Adrenal gland (tissue), 12 donors: ENCODE data around the gene SAFB2. TPM values are rescaled to one million over a fixed set of nuclear protein-coding genes. Genes with fewer than 3 reads are reported as not detected.
A peak's percentile ranks its signal among the peaks of the same experiment; 100 is the strongest.

Experiments
- DNase-seq, 7 donors: peaks; one replicate each; pipeline ENCODE4 v3.0.0-alpha.2; 2019 to 2020
- H3K27ac ChIP-seq, 5 donors: fragments of 200-600 bp; sonication (generic) in 4 of 5; 1 replicate in 3 of 5; 2 replicates in 2 of 5; pipeline versions ENCODE4 v1.5.1 to v1.8.0; 2016 to 2020; ENCODE audit warnings: mild to moderate bottlenecking in 1 of 5
- H3K27me3 ChIP-seq: fragments of 200-600 bp; 2 replicates; pipeline ENCODE4 v1.8.0; 2021
- H3K36me3 ChIP-seq, 2 donors: fragments of 200-600 bp; replicated peaks in 1 of 2; 1 replicate in 1 of 2; 2 replicates in 1 of 2; pipeline versions ENCODE4 v1.5.1 to v1.8.0; 2018 to 2022
- H3K4me1 ChIP-seq, 2 donors: fragments of 200-600 bp; replicated peaks in 1 of 2; 1 replicate in 1 of 2; 2 replicates in 1 of 2; pipeline versions ENCODE4 v1.5.1 to v1.8.0; 2018 to 2021
- H3K4me3 ChIP-seq, 4 donors: fragments of 200-600 bp; sonication (generic) in 3 of 4; one replicate each; pipeline ENCODE4 v1.5.1; 2016 to 2018
- H3K9me3 ChIP-seq, 3 donors: fragments of 200-600 bp; sonication (generic) in 1 of 3; replicated peaks in 1 of 3; 1 replicate in 2 of 3; 2 replicates in 1 of 3; pipeline versions ENCODE4 v1.5.1 to v1.8.0; 2016 to 2021
- POLR2A ChIP-seq, 2 donors: fragments of 450-650 bp; IDR thresholded peaks; one replicate each; pipeline ENCODE4 v1.6.1; 2017; ENCODE audit warnings: antibody characterized with exemption in 2 of 2, mild to moderate bottlenecking in 2 of 2, moderate library complexity in 1 of 2
- WGBS, 4 donors: extraction: QIAGEN DNeasy Blood & Tissue Kit in 2 of 4; methylation state at CpG; one replicate each; pipeline versions ENCODE4 v1.1.5 to v1.1.7; 2013 to 2017; 5-methylcytosine and 5-hydroxymethylcytosine counted together
- intact Hi-C, 2 donors: fragments of 100-400 bp; cut with DNase I; formaldehyde crosslinking; loops; one replicate each; pipeline versions ENCODE4 v1.14.1 to v1.15.0; 2022 to 2023
- polyA plus RNA-seq, 3 donors: library from polyadenylated mRNA; stranded (reverse); fragments of 200-250 nt in 2 of 3; fragments of 350-450 nt in 1 of 3; fragmentation: Illumina TruSeq in 1 of 3; extraction: RNeasy Lipid Tissue Mini Kit (QIAGEN cat#74804) in 1 of 3; gene quantifications; one replicate each; pipeline ENCODE4 v1.2.3, GENCODE V29; 2013 to 2014
- total RNA-seq, 9 donors: library from RNA; depleted of rRNA in 4 of 9; stranded (reverse); fragments of >200 nt in 4 of 9; fragments of 120-200 nt in 1 of 9; fragmentation: NEBNext Ultra II Directional in 1 of 9; extraction: Animal tissue kit (Norgen Biotek cat#: 25700) in 1 of 9; gene quantifications; one replicate each; pipeline versions ENCODE4 v1.1.0 to v1.2.4, GENCODE V29; 2013 to 2023
- TF ChIP-seq, protein P1 (sequence below), 6 experiments: fragments of 450-650 bp in 4 of 6; fragments of 200-600 bp in 2 of 6; sonication (generic) in 1 of 6; IDR thresholded peaks; 1 replicate in 5 of 6; 2 replicates in 1 of 6; pipeline versions ENCODE4 v1.5.1 to v1.8.0; 2016 to 2021; ENCODE audit warnings: antibody characterized with exemption in 6 of 6, mild to moderate bottlenecking in 2 of 6, moderate library complexity in 1 of 6
- donor health status: healthy with polysubstance abuse.
- donor health status: Bipolar disorder and iron deficiency.
- donor health status: DM: yes; HTN: yes; CAD: no.
- donor health status: DM: no; HTN: no; CAD: no.
- donor health status: DM: no; HTN: no; CAD: no.
- donor health status: DM: yes; HTN: yes; CAD: no.

Gene SAFB2
- total and polyA plus RNA-seq, 12 donors: 27.1 to 254 (median 65.2) TPM

DNA sequence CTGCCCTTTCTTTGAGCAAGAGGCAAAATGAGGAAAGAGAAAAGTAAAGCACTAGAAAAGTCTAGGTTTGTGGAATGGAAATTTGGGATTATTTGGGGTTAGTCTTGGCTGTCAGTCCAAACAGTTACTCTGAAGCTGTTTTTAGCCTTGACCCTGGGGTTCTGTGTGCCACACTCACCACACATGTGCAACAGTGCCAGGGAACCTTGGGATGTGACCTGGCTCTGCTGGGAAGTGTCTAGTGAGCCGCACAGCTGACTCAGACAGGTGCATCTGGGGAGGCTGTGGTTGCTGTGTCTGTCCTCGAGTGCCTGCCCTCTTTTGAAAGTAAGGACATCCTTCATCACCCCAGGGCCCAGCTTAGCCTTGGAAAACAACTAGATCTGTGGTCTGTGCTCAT is 41.9 kb upstream of the SAFB2 start:
- intact Hi-C loops: loop anchor here in 1 of 2 donors (10.0 kb wide), 1 partner anchor 50 kb away; no protein-coding TSS in a partner anchor
- Histone ChIP-seq H3K4me1 (peaks cover 0 to 9% of the 10 kb centered on the region in 2 donors), H3K27ac (peak overlapping the region in 3 of 5 donors; percentile 1 to 69 (median 56)), H3K9me3 (no peaks in the 10 kb centered on the region), H3K4me3 (no peak overlapping the region), H3K27me3 (no peaks in the 10 kb centered on the region), H3K36me3 (peaks cover 0 to 100% of the 10 kb centered on the region in 2 donors)
- DNase-seq: peak in 5 of 7 donors; percentile 63 to 82 (median 76)
- WGBS, 4 donors: 33 to 46% (median 39%) methylated on average over 1 to 2 of the region's 2 CpGs
- TF ChIP-seq, protein P1, sequence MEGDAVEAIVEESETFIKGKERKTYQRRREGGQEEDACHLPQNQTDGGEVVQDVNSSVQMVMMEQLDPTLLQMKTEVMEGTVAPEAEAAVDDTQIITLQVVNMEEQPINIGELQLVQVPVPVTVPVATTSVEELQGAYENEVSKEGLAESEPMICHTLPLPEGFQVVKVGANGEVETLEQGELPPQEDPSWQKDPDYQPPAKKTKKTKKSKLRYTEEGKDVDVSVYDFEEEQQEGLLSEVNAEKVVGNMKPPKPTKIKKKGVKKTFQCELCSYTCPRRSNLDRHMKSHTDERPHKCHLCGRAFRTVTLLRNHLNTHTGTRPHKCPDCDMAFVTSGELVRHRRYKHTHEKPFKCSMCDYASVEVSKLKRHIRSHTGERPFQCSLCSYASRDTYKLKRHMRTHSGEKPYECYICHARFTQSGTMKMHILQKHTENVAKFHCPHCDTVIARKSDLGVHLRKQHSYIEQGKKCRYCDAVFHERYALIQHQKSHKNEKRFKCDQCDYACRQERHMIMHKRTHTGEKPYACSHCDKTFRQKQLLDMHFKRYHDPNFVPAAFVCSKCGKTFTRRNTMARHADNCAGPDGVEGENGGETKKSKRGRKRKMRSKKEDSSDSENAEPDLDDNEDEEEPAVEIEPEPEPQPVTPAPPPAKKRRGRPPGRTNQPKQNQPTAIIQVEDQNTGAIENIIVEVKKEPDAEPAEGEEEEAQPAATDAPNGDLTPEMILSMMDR (IDR thresholded peaks at IDR 0.05): no peak
- no peak for TF ChIP-seq POLR2A (IDR thresholded peaks at IDR 0.05)

DNA sequence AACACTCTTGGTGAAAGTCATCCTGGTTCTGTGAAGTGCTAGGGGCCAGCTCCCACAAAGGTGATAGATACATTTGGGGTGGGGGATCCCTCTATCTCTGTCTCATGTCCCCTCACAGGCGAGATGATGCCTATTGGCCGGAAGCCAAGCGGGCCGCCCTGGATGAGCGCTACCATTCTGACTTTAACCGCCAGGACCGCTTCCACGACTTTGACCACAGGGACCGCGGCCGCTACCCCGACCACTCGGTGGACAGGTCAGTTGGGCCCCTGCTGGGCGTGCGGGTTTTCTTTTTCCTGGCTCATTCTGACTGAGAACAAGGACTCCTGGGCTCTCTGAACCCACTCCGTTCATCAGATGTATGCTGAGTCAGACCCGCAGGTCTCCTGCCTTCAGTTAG is 41.3 kb upstream of the SAFB2 start:
- H3K36me3 ChIP-seq: peaks cover 0 to 100% of the 10 kb centered on the region in 2 donors
- TF ChIP-seq POLR2A (IDR thresholded peaks at IDR 0.05): no peak
- TF ChIP-seq, protein P1 (IDR thresholded peaks at IDR 0.05): no peak
- H3K27ac ChIP-seq: peak overlapping the region in 3 of 5 donors; percentile 1 to 69 (median 56)
- H3K9me3 ChIP-seq: no peaks in the 10 kb centered on the region
- no peaks in the 10 kb centered on the region for H3K27me3 ChIP-seq
- peaks cover 0 to 9% of the 10 kb centered on the region in 2 donors for H3K4me1 ChIP-seq
- DNase-seq: no peak
- intact Hi-C loops: loop anchor here in 1 of 2 donors (10.0 kb wide), 1 partner anchor 49 kb away; no protein-coding TSS in a partner anchor
- no peak overlapping the region for H3K4me3 ChIP-seq
- 88 to 91% (median 89%) methylated on average over 7 to 17 of the region's 17 CpGs for WGBS, 4 donors

DNA sequence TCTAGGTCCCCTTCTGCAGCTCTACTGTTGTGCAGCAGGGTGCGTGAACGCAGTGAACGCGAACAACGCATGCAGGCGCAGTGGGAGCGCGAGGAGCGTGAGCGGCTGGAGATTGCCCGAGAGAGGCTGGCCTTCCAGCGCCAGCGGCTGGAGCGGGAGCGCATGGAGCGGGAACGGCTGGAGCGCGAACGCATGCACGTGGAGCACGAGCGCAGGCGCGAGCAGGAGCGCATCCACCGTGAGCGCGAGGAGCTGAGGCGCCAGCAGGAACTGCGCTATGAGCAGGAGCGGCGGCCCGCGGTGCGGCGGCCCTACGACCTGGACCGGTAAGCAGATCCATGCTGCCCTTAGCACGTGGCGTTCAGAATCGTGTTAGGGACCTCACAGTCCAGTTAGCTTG is 38.9 kb upstream of the SAFB2 start:
- intact Hi-C loops: loop anchor here in 1 of 2 donors (10.0 kb wide), 1 partner anchor 47 kb away; no protein-coding TSS in a partner anchor
- 96 to 98% (median 97%) methylated on average over 42 of the region's 42 CpGs for WGBS, 4 donors
- TF ChIP-seq, protein P1 (IDR thresholded peaks at IDR 0.05): no peak
- no peak for TF ChIP-seq POLR2A (IDR thresholded peaks at IDR 0.05)
- Histone ChIP-seq H3K27me3 (no peaks in the 10 kb centered on the region), H3K36me3 (peaks cover 0 to 99% of the 10 kb centered on the region in 2 donors), H3K9me3 (no peaks in the 10 kb centered on the region), H3K4me1 (peaks cover 0 to 9% of the 10 kb centered on the region in 2 donors), H3K4me3 (no peak overlapping the region), H3K27ac (no peak overlapping the region)
- no peak for DNase-seq

DNA sequence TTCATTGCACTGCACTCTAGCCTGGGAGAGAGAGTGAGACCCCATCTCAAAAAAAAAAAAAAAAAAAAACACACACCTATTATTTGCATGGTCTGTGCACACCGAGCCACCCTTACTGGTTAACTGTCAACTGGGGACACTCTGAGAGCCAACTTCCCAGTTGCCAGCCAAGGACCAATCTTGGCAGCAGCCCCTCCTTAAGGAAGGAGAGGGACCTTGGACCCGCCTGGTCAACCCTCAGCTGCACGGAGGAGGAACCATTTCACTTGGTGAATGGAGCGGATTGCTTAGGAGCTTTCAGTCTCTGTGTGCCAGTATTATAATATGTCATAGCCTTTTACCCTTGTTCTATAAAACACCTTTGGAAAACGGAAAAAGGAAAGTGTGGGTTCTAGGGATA is 32.8 kb upstream of the SAFB2 start:
- peaks cover 0 to 99% of the 10 kb centered on the region in 2 donors for H3K36me3 ChIP-seq
- H3K27me3 ChIP-seq: no peaks in the 10 kb centered on the region
- no peak overlapping the region for H3K27ac ChIP-seq
- intact Hi-C loops: no loop called here
- 66 to 78% (median 75%) methylated on average over 5 of the region's 5 CpGs for WGBS, 4 donors
- no peak overlapping the region for H3K4me3 ChIP-seq
- no peaks in the 10 kb centered on the region for H3K4me1 ChIP-seq
- TF ChIP-seq, protein P1 (IDR thresholded peaks at IDR 0.05): no peak
- TF ChIP-seq POLR2A (IDR thresholded peaks at IDR 0.05): no peak
- no peaks in the 10 kb centered on the region for H3K9me3 ChIP-seq
- DNase-seq: peak in 1 of 7 donors; percentile 19
